Esophagus squamous epithelium (tissue), 5 donors: ENCODE measurements around the gene NFATC2. TPM values are rescaled to one million over a fixed set of nuclear protein-coding genes. Genes with fewer than 3 reads are reported as not detected.

Source experiments
- DNase-seq: peaks from one replicate; lab custom pipeline; 2025; lab: John Stamatoyannopoulos, UW
- H3K27ac ChIP-seq, 4 donors: fragments of 200-600 bp; sonication (generic); one replicate each; pipeline ENCODE4 v1.5.1; 2016 to 2019; ENCODE audit warnings: mild to moderate bottlenecking in 1 of 4
- H3K27me3 ChIP-seq, 4 donors: fragments of 200-600 bp; sonication (generic); 1 replicate in 3 of 4; 2 replicates in 1 of 4; pipeline versions ENCODE4 v1.5.1 to v1.6.0; 2017 to 2021; ENCODE audit warnings: antibody characterized with exemption in 1 of 4
- H3K36me3 ChIP-seq, 3 donors: fragments of 200-600 bp; sonication (generic); one replicate each; pipeline ENCODE4 v1.5.1; 2016 to 2019
- H3K4me1 ChIP-seq, 3 donors: fragments of 200-600 bp; sonication (generic); one replicate each; pipeline ENCODE4 v1.5.1; 2017 to 2019
- H3K4me3 ChIP-seq, 4 donors: fragments of 200-600 bp; sonication (generic); 1 replicate in 3 of 4; 2 replicates in 1 of 4; pipeline ENCODE4 v1.5.1; 2016 to 2019; ENCODE audit warnings: mild to moderate bottlenecking in 2 of 4, moderate library complexity in 1 of 4
- H3K9me3 ChIP-seq, 3 donors: fragments of 200-600 bp; sonication (generic); one replicate each; pipeline ENCODE4 v1.5.1; 2016 to 2019
- CTCF ChIP-seq, 6 experiments: fragments of 450-650 bp in 4 of 6; fragments of 200-600 bp in 2 of 6; sonication (generic) in 2 of 6; IDR thresholded peaks; one replicate each; pipeline ENCODE4 v1.5.1; 2016 to 2019; ENCODE audit warnings: antibody characterized with exemption in 6 of 6, mild to moderate bottlenecking in 4 of 6, moderate library complexity in 4 of 6
- POLR2A ChIP-seq, 4 donors: fragments of 450-650 bp; IDR thresholded peaks; one replicate each; pipeline ENCODE4 v1.6.1; 2017; ENCODE audit warnings: antibody characterized with exemption in 4 of 4, mild to moderate bottlenecking in 4 of 4, moderate library complexity in 3 of 4
- WGBS, 2 donors: methylation state at CpG; one replicate each; pipeline ENCODE4 v1.1.5; 2018; 5-methylcytosine and 5-hydroxymethylcytosine counted together
- intact Hi-C: fragments of 100-400 bp; cut with DNase I; formaldehyde crosslinking; loops from one replicate; pipeline ENCODE4 v1.15.0; 2022
- total RNA-seq, 4 donors: library from RNA; depleted of rRNA; stranded (reverse); fragments of >200 nt; gene quantifications; one replicate each; pipeline ENCODE4 v1.1.0, GENCODE V29; 2016
- donor health status: DM: yes; HTN: yes; CAD: no.

NFATC2 gene
- total RNA-seq, 4 donors from 2014 or later: 0.83 to 6.7 (median 1.4) TPM

GRCh38 chr20:51487076-51487475 lies 55.4 kb downstream of the NFATC2 start:
- H3K4me1 ChIP-seq: peaks cover 0 to 24% (median 3%) of the 10 kb centered on the region in 3 donors
- H3K9me3 ChIP-seq: no peaks in the 10 kb centered on the region
- H3K4me3 ChIP-seq: no peak overlapping the region
- H3K36me3 ChIP-seq: no peaks in the 10 kb centered on the region
- H3K27ac ChIP-seq: no peak overlapping the region
- no peaks in the 10 kb centered on the region for H3K27me3 ChIP-seq
- no peak for DNase-seq
- WGBS, 2 donors: 69 to 76% methylated on average over 5 to 7 of the region's 7 CpGs
- intact Hi-C loops: no loop called here
- no peak for TF ChIP-seq POLR2A (IDR thresholded peaks at IDR 0.05)
- no peak for TF ChIP-seq CTCF (IDR thresholded peaks at IDR 0.05)

- Histone ChIP-seq H3K27ac (no peak overlapping the region), H3K4me3 (no peak overlapping the region), H3K27me3 (no peaks in the 10 kb centered on the region), H3K4me1 (peaks cover 0 to 20% (median 0%) of the 10 kb centered on the region in 3 donors), H3K9me3 (no peaks in the 10 kb centered on the region), H3K36me3 (no peaks in the 10 kb centered on the region)
- TF ChIP-seq POLR2A (IDR thresholded peaks at IDR 0.05): no peak
- no peak for TF ChIP-seq CTCF (IDR thresholded peaks at IDR 0.05)
- intact Hi-C loops: no loop called here
- 68 to 78% methylated on average over 9 to 10 of the region's 12 CpGs for WGBS, 2 donors
- DNase-seq: no peak
Observed at GRCh38 chr20:51486197-51487005, 56.1 kb downstream of the NFATC2 start.

GRCh38 chr20:51484831-51485230 lies 57.7 kb downstream of the NFATC2 start:
- Histone ChIP-seq H3K27ac (no peak overlapping the region), H3K4me1 (peaks cover 0 to 25% (median 0%) of the 10 kb centered on the region in 3 donors), H3K27me3 (no peaks in the 10 kb centered on the region), H3K9me3 (no peaks in the 10 kb centered on the region), H3K4me3 (no peak overlapping the region), H3K36me3 (no peaks in the 10 kb centered on the region)
- no peak for TF ChIP-seq CTCF (IDR thresholded peaks at IDR 0.05)
- TF ChIP-seq POLR2A (IDR thresholded peaks at IDR 0.05): no peak
- 88 to 90% methylated on average over 3 to 4 of the region's 4 CpGs for WGBS, 2 donors
- intact Hi-C loops: no loop called here
- no peak for DNase-seq

- Histone ChIP-seq H3K4me1 (peaks cover 0 to 25% (median 0%) of the 10 kb centered on the region in 3 donors), H3K9me3 (no peaks in the 10 kb centered on the region), H3K27me3 (no peaks in the 10 kb centered on the region), H3K27ac (no peak overlapping the region), H3K4me3 (no peak overlapping the region), H3K36me3 (no peaks in the 10 kb centered on the region)
- intact Hi-C loops: no loop called here
- DNase-seq: no peak
- WGBS, 2 donors: 80 to 86% methylated on average over 3 to 8 of the region's 16 CpGs
- TF ChIP-seq POLR2A (IDR thresholded peaks at IDR 0.05) (no peak), CTCF (IDR thresholded peaks at IDR 0.05) (no peak)
Observed at GRCh38 chr20:51484141-51484815, 58.2 kb downstream of the NFATC2 start.
